Panc1 (cell line): ENCODE results near the gene ZG16. TPM values are rescaled to one million over a fixed set of nuclear protein-coding genes. Genes with fewer than 3 reads are reported as not detected.
"Not testable (repeated sequence)": the region's sequence is repeated elsewhere in the genome, so short reads cannot be mapped to it uniquely, and the experiment has no call there.

Experiments used
- ATAC-seq: fragments of 200-7000 bp; cut with Tn5 transposase; 2 replicates; pipeline ENCODE4 v1.9.1; 2020; ENCODE audit warnings: mild to moderate bottlenecking, moderate library complexity
- BruUV-seq: library from RNA; stranded (reverse); fragments of 400-500 nt; replicated peaks from 2 replicates; lab custom pipeline; 2021; lab: Mats Ljungman, UMichigan
- CTCF ChIA-PET: fragments of 300-600 bp; sonication (Branson Sonifier 250); formaldehyde crosslinking; loops from one replicate; lab custom pipeline; 2022; ENCODE audit warnings: antibody characterized with exemption; lab: Charles Lee
- POLR2A ChIA-PET: fragments of 300-600 bp; sonication (Branson Sonifier 250); formaldehyde crosslinking; loops from one replicate; lab custom pipeline; 2022; ENCODE audit warnings: antibody characterized with exemption; lab: Charles Lee
- DNase-seq: peaks from one replicate; pipeline ENCODE4 v3.0.0-alpha.2; 2010; ENCODE audit warnings: low read depth, low spot score
- H3K27ac ChIP-seq: 2 replicates; pipeline ENCODE4 v1.5.1; 2011; ENCODE audit warnings: mild to moderate bottlenecking, low read length, inconsistent platforms
- H3K27me3 ChIP-seq: fragments of 200-500 bp; sonication (Bioruptor generic); 2 replicates; pipeline ENCODE4 v1.6.0; 2014; ENCODE audit warnings: low read length, inconsistent platforms; ENCODE audit not compliant: control insufficient read depth, insufficient read depth
- H3K36me3 ChIP-seq: fragments of 200-500 bp; sonication (Bioruptor generic); 2 replicates; pipeline ENCODE4 v1.5.1; 2014; ENCODE audit warnings: inconsistent platforms, mild to moderate bottlenecking, low read length, moderate library complexity; ENCODE audit not compliant: control insufficient read depth, insufficient read depth
- H3K4me1 ChIP-seq: 2 replicates; pipeline ENCODE4 v1.5.1; 2011; ENCODE audit warnings: inconsistent platforms, mild to moderate bottlenecking, low read length, moderate library complexity; ENCODE audit not compliant: control insufficient read depth, insufficient read depth
- H3K4me3 ChIP-seq, 2 experiments: 2 replicates each; pipeline ENCODE4 v1.5.1; 2011 to 2012; ENCODE audit warnings: low read depth in 2 of 2, low read length in 2 of 2, mild to moderate bottlenecking in 2 of 2, inconsistent platforms in 1 of 2, moderate library complexity in 1 of 2
- H3K9me3 ChIP-seq: fragments of 200-500 bp; sonication (Bioruptor generic); 2 replicates; pipeline ENCODE4 v1.5.1; 2014; ENCODE audit warnings: low read depth, mild to moderate bottlenecking, inconsistent platforms, low read length, moderate library complexity; ENCODE audit not compliant: control insufficient read depth, insufficient read depth
- POLR2AphosphoS5 ChIP-seq: IDR thresholded peaks from 2 replicates; pipeline ENCODE4 v1.6.1; 2012; ENCODE audit warnings: mild to moderate bottlenecking, low read depth, low read length, moderate library complexity
- SIN3A ChIP-seq: IDR thresholded peaks from 2 replicates; pipeline ENCODE4 v1.6.1; 2012; ENCODE audit warnings: low read depth, mild to moderate bottlenecking, low read length, moderate library complexity, borderline replicate concordance; ENCODE audit not compliant: insufficient read depth
- TCF7L2 ChIP-seq: IDR thresholded peaks from 2 replicates; pipeline ENCODE4 v1.6.1; 2011; ENCODE audit warnings: mild to moderate bottlenecking, low read depth, low read length, inconsistent platforms
- in situ Hi-C: cut with HindIII; loops from 2 replicates; pipeline ENCODE4 v1.10.0; 2016; ENCODE audit warnings: low sequenced_read_pairs, low pct_unique_long_range_greater_than_20kb
- intact Hi-C: fragments of 100-400 bp; cut with micrococcal nuclease; formaldehyde crosslinking; loops from one replicate; pipeline ENCODE4 v1.10.0; 2022; ENCODE audit not compliant: unreplicated experiment
- total RNA-seq: library from RNA; stranded (reverse); gene quantifications from one replicate; pipeline ENCODE4 v1.2.1, GENCODE V29; 2021; ENCODE audit not compliant: unreplicated experiment
- TF ChIP-seq, protein P1 (sequence below), 2 experiments: IDR thresholded peaks; 2 replicates each; pipeline ENCODE4 v1.6.1; 2011 to 2012; ENCODE audit warnings: low read depth in 2 of 2, control low read depth in 1 of 2, low read length in 1 of 2, mild to moderate bottlenecking in 1 of 2, moderate library complexity in 1 of 2; ENCODE audit not compliant: insufficient read depth in 1 of 2
- TF ChIP-seq, protein P2 (sequence below): fragments of 450-650 bp; IDR thresholded peaks from 2 replicates; pipeline ENCODE4 v1.5.1; 2017; ENCODE audit warnings: mild to moderate bottlenecking

ZG16 gene
- total RNA-seq, 1 experiment from 2014 or later = not detected

DNA sequence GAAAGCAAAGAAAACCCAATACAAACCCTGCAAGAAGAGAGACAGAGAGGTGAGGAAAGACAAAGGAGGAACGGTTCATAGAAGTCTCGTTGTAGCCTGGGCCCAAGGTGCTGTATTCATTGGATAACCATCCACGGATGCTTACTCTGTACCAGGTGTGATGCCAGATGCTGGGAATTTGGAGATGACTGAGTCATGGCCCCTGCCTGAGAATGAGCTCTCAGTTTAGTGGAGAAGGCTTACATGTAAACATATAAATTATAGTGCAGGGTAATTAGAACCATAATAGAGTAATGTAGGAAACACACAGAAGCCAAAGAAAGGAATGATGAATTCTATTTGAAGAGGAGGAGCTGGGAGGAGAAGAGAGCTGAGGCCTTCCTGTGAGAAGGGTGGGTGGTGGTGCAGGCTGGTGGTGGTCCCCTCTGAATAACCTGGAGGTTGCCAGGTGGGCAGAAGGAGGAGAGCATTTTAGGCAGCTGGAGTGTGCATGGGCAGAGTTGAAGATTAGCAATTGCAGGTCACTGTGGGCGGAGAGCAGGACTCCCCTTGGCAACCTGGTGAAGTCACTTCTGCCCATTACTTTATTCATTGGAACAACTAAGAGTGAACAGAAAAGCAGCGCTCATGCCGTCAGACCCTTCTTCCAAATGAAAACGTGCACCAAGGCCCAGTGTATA lies 7.7 kb upstream of the ZG16 start:
- intact Hi-C loops (no loop called here), in situ Hi-C loops (no loop called here)
- Histone ChIP-seq H3K36me3 (no peaks in the 10 kb centered on the region), H3K4me1 (no peaks in the 10 kb centered on the region), H3K4me3 (no peak overlapping the region), H3K9me3 (no peaks in the 10 kb centered on the region), H3K27ac (no peak overlapping the region), H3K27me3 (no peaks in the 10 kb centered on the region)
- no peak for DNase-seq
- BruUV-seq = no TSS peak
- TF ChIP-seq SIN3A = no peak
- TF ChIP-seq TCF7L2 = no peak
- TF ChIP-seq, protein P1, sequence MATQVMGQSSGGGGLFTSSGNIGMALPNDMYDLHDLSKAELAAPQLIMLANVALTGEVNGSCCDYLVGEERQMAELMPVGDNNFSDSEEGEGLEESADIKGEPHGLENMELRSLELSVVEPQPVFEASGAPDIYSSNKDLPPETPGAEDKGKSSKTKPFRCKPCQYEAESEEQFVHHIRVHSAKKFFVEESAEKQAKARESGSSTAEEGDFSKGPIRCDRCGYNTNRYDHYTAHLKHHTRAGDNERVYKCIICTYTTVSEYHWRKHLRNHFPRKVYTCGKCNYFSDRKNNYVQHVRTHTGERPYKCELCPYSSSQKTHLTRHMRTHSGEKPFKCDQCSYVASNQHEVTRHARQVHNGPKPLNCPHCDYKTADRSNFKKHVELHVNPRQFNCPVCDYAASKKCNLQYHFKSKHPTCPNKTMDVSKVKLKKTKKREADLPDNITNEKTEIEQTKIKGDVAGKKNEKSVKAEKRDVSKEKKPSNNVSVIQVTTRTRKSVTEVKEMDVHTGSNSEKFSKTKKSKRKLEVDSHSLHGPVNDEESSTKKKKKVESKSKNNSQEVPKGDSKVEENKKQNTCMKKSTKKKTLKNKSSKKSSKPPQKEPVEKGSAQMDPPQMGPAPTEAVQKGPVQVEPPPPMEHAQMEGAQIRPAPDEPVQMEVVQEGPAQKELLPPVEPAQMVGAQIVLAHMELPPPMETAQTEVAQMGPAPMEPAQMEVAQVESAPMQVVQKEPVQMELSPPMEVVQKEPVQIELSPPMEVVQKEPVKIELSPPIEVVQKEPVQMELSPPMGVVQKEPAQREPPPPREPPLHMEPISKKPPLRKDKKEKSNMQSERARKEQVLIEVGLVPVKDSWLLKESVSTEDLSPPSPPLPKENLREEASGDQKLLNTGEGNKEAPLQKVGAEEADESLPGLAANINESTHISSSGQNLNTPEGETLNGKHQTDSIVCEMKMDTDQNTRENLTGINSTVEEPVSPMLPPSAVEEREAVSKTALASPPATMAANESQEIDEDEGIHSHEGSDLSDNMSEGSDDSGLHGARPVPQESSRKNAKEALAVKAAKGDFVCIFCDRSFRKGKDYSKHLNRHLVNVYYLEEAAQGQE (IDR thresholded peaks at IDR 0.05; ENCODE audit: insufficient read depth in 1 of 2, low read depth in 2 of 2, low read length in 1 of 2) = no peak
- TF ChIP-seq, protein P2, sequence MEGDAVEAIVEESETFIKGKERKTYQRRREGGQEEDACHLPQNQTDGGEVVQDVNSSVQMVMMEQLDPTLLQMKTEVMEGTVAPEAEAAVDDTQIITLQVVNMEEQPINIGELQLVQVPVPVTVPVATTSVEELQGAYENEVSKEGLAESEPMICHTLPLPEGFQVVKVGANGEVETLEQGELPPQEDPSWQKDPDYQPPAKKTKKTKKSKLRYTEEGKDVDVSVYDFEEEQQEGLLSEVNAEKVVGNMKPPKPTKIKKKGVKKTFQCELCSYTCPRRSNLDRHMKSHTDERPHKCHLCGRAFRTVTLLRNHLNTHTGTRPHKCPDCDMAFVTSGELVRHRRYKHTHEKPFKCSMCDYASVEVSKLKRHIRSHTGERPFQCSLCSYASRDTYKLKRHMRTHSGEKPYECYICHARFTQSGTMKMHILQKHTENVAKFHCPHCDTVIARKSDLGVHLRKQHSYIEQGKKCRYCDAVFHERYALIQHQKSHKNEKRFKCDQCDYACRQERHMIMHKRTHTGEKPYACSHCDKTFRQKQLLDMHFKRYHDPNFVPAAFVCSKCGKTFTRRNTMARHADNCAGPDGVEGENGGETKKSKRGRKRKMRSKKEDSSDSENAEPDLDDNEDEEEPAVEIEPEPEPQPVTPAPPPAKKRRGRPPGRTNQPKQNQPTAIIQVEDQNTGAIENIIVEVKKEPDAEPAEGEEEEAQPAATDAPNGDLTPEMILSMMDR = no peak
- no peak for TF ChIP-seq POLR2AphosphoS5
- ATAC-seq = no peak
- ChIA-PET CTCF (no interaction called here), POLR2A (no interaction called here)

DNA sequence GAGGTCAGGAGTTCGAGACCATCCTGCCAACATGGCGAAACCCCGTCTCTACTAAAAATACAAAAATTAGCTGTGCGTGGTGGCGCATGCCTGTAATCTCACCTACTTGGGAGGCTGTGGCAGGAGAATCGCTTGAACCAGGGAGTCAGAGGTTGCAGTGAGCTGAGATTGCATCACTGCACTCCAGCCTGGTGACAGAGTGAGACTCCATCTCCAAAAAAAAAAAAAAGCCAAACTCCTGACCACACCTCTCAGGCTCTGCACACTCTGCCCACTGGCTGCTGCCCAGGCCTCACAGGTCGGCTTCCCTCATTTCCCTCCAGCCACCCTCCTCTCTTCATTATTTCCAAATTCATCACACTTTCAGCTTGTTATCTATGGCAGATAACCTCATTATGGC lies 5.7 kb upstream of the ZG16 start:
- H3K27me3 ChIP-seq, H3K4me1 ChIP-seq, BruUV-seq, POLR2A ChIA-PET, intact Hi-C loops, H3K27ac ChIP-seq, H3K36me3 ChIP-seq, H3K4me3 ChIP-seq, in situ Hi-C loops, ATAC-seq, H3K9me3 ChIP-seq, DNase-seq: not testable (repeated sequence)
- CTCF ChIA-PET = interaction anchor here (0.7 kb wide), 1 partner anchor 81 kb away, joined by 3 read pairs; no protein-coding TSS in a partner anchor

DNA sequence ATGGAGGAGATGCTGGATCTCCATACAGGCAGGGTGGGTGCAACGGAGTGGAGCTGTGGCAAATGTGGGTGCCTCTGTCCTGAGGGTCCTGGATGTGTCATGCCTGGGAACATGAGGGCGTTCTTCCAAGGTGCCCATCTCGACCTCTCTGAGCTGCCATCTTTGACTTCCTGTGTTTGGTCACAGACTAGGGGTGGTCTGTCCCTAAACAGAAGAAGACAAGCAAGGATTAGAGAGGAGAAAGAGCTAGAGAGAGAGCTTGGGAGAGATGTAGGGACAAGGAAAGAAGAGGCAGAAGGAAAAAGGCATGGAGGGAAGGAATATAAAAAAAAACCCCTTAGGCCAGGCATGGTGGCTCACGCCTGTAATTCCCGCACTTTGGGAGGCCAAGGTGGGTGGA lies 3.3 kb upstream of the ZG16 start:
- no peaks in the 10 kb centered on the region for H3K27me3 ChIP-seq
- intact Hi-C loops (no loop called here), in situ Hi-C loops (no loop called here)
- POLR2A ChIA-PET = no interaction called here
- CTCF ChIA-PET = no interaction called here
- TF ChIP-seq SIN3A (no peak), POLR2AphosphoS5 (no peak), TCF7L2 (no peak)
- TF ChIP-seq, protein P1 (IDR thresholded peaks at IDR 0.05; ENCODE audit: insufficient read depth in 1 of 2, low read depth in 2 of 2, low read length in 1 of 2) = no peak
- TF ChIP-seq, protein P2 = no peak
- no peaks in the 10 kb centered on the region for H3K4me1 ChIP-seq
- no peaks in the 10 kb centered on the region for H3K9me3 ChIP-seq
- BruUV-seq = no TSS peak
- H3K4me3 ChIP-seq = no peak overlapping the region
- H3K27ac ChIP-seq = no peak overlapping the region
- no peak for ATAC-seq
- no peaks in the 10 kb centered on the region for H3K36me3 ChIP-seq
- DNase-seq = no peak
